Ovary (tissue), 9 donors: Measurements from ENCODE around the gene ALDH1A3. TPM values are rescaled to one million over a fixed set of nuclear protein-coding genes. Genes with fewer than 3 reads are reported as not detected.
A peak's percentile ranks its signal among the peaks of the same experiment; 100 is the strongest.

ENCODE experiments used
- DNase-seq, 5 donors: peaks; one replicate each; pipeline ENCODE4 v3.0.0-alpha.2; 2019 to 2020
- H3K27ac ChIP-seq, 2 donors: fragments of 200-600 bp; one replicate each; pipeline versions ENCODE4 v1.5.1 to v1.8.0; 2019 to 2022
- H3K27me3 ChIP-seq: fragments of 200-600 bp; one replicate; pipeline ENCODE4 v1.8.0; 2022
- H3K36me3 ChIP-seq: fragments of 200-600 bp; sonication (generic); one replicate; pipeline ENCODE4 v1.5.1; 2019
- H3K4me1 ChIP-seq: one replicate; pipeline ENCODE4 v1.8.1; 2013; ENCODE audit warnings: mild to moderate bottlenecking, moderate library complexity; ENCODE audit not compliant: insufficient read depth
- H3K4me3 ChIP-seq: fragments of 200-600 bp; sonication (generic); one replicate; pipeline ENCODE4 v1.5.1; 2017
- H3K9me3 ChIP-seq, 2 donors: fragments of 200-600 bp in 1 of 2; sonication (generic) in 1 of 2; one replicate each; pipeline versions ENCODE4 v1.5.1 to v1.8.1; 2013 to 2019; ENCODE audit warnings: mild to moderate bottlenecking in 1 of 2, moderate library complexity in 1 of 2
- CTCF ChIP-seq, 3 donors: fragments of 450-650 bp in 2 of 3; fragments of 200-600 bp in 1 of 3; IDR thresholded peaks; one replicate each; pipeline versions ENCODE4 v1.5.1 to v1.8.0; 2016 to 2022; ENCODE audit warnings: antibody characterized with exemption in 3 of 3, mild to moderate bottlenecking in 1 of 3
- EP300 ChIP-seq: sonication (generic); formaldehyde crosslinking; IDR thresholded peaks from one replicate; pipeline ENCODE4 v1.6.1; 2017; ENCODE audit warnings: antibody characterized with exemption
- POLR2A ChIP-seq: fragments of 450-650 bp; IDR thresholded peaks from one replicate; pipeline ENCODE4 v1.6.1; 2017; ENCODE audit warnings: antibody characterized with exemption, mild to moderate bottlenecking, moderate library complexity
- WGBS, 3 donors: extraction: QIAGEN DNeasy Blood & Tissue Kit in 1 of 3; methylation state at CpG; one replicate each; pipeline versions ENCODE4 v1.1.5 to v1.1.7; 2013 to 2017; 5-methylcytosine and 5-hydroxymethylcytosine counted together
- intact Hi-C, 4 donors: fragments of 100-400 bp; cut with DNase I; formaldehyde crosslinking; loops; one replicate each; pipeline versions ENCODE4 v1.11.0 to v1.15.1; 2022 to 2023
- polyA plus RNA-seq, 2 donors: library from polyadenylated mRNA; stranded (reverse); fragments of 200-250 nt in 1 of 2; fragments of 350-450 nt in 1 of 2; fragmentation: Illumina TruSeq in 1 of 2; extraction: RNeasy Lipid Tissue Mini Kit (QIAGEN cat#74804) in 1 of 2; gene quantifications; one replicate each; pipeline ENCODE4 v1.2.3, GENCODE V29; 2013 to 2014
- total RNA-seq, 7 donors: library from RNA; depleted of rRNA in 2 of 7; stranded (reverse); fragments of >200 nt in 2 of 7; fragmentation: NEBNext Ultra II Directional in 3 of 7; extraction: Animal tissue kit (Norgen Biotek cat#: 25700) in 3 of 7; gene quantifications; one replicate each; pipeline versions ENCODE4 v1.1.0 to v1.2.4, GENCODE V29; 2016 to 2023
- donor health status: DM: no; HTN: no; CAD: no; lungs with moderate emphysema.
- donor health status: DM: no; HTN: no; CAD: no.
- donor health status: Bipolar disorder and iron deficiency.
- donor health status: DM: yes; HTN: yes; CAD: no.
- donor health status: DM: no; HTN: no; CAD: no.
- donor health status: DM: yes; HTN: yes; CAD: no.

The ALDH1A3 gene
- total and polyA plus RNA-seq, 9 donors, result 2.2 to 73.2 (median 9.9) TPM

DNA sequence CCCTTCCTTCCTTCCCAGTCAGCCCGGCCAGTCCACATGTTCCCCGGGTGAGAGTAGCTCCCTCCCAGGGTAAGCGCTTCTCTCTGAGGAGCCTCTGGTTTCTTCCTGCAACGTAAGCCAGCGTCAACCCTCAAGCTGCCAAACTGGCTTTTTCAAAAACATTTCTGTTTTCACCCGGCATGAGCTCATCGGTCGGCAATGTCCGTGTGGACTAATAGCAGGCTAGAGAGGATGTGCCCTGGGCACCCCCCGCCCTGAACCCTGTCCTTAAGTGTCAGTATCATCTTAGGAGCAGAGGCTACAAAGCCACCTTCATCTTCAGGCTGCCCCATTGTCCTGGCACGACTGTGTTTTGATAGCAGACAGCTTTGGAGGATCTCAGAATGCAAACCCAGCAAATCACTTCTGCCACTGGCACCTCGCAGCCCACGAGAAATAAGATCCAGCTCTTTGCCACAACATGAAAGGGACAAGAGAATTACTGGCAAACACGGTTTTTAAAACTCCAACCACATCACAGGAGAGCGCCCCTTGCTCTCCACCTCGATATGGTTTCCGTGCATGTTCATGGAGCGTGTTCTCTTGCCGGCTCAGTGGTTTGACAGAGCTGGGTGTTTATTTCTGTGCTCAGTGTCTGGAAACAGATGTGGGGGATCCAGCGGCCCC, 9.9 kb downstream of the ALDH1A3 start:
- peak overlapping the region in 1 of 2 donors; percentile 11 for H3K27ac ChIP-seq
- intact Hi-C loops, result no loop called here
- H3K4me1 ChIP-seq, result peaks cover 3% of the 10 kb centered on the region
- no peak for TF ChIP-seq CTCF (IDR thresholded peaks at IDR 0.05)
- no peak for TF ChIP-seq POLR2A
- no peak for TF ChIP-seq EP300
- DNase-seq, result peak; percentile 42 to 72 (median 58)
- no peaks in the 10 kb centered on the region for H3K9me3 ChIP-seq
- no peak overlapping the region for H3K4me3 ChIP-seq
- H3K36me3 ChIP-seq, result no peaks in the 10 kb centered on the region
- 27 to 40% (median 33%) methylated on average over 20 of the region's 20 CpGs for WGBS, 3 donors
- H3K27me3 ChIP-seq, result no peaks in the 10 kb centered on the region

- H3K27ac ChIP-seq, result no peak overlapping the region
Observed at GRCh38 chr15:100890051-100890720, 10.6 kb downstream of the ALDH1A3 start.

DNA sequence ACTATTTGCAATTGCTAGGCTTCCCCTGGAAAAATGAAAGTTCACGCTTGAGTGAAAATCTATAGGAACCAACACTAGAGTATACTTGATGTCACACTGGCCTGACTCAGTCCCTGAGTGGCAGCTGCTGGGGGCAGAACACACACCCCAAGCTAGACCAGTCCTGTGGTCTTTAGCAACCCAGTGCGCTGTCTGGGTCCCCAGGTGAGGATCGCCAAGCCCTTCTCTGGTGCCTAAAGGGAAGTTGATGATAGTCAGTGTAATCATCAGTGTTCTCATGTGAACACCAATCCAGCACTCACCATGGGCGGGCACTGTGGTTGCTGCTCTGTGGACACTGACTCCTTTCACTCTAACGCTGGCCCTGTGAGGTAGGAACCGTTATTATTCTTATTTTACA, 11.2 kb downstream of the ALDH1A3 start:
- DNase-seq, result no peak
- intact Hi-C loops, result no loop called here
- Histone ChIP-seq H3K36me3 (no peaks in the 10 kb centered on the region), H3K9me3 (no peaks in the 10 kb centered on the region), H3K4me1 (peaks cover 3% of the 10 kb centered on the region), H3K27me3 (no peaks in the 10 kb centered on the region), H3K27ac (no peak overlapping the region), H3K4me3 (no peak overlapping the region)
- no peak for TF ChIP-seq EP300
- TF ChIP-seq CTCF (IDR thresholded peaks at IDR 0.05), result no peak
- TF ChIP-seq POLR2A, result no peak
- 92 to 96% (median 94%) methylated on average over 6 of the region's 6 CpGs for WGBS, 3 donors

More at GRCh38 chr15:100890051-100890720, 10.6 kb downstream of the ALDH1A3 start:
- WGBS, 3 donors, result 80 to 90% (median 82%) methylated on average over 10 of the region's 10 CpGs
- no peaks in the 10 kb centered on the region for H3K36me3 ChIP-seq
- TF ChIP-seq POLR2A, result no peak
- no peak for TF ChIP-seq CTCF (IDR thresholded peaks at IDR 0.05)
- TF ChIP-seq EP300, result no peak
- peaks cover 3% of the 10 kb centered on the region for H3K4me1 ChIP-seq
- H3K4me3 ChIP-seq, result no peak overlapping the region
- intact Hi-C loops, result no loop called here
- no peaks in the 10 kb centered on the region for H3K27me3 ChIP-seq
- DNase-seq, result no peak
- H3K9me3 ChIP-seq, result no peaks in the 10 kb centered on the region

DNA sequence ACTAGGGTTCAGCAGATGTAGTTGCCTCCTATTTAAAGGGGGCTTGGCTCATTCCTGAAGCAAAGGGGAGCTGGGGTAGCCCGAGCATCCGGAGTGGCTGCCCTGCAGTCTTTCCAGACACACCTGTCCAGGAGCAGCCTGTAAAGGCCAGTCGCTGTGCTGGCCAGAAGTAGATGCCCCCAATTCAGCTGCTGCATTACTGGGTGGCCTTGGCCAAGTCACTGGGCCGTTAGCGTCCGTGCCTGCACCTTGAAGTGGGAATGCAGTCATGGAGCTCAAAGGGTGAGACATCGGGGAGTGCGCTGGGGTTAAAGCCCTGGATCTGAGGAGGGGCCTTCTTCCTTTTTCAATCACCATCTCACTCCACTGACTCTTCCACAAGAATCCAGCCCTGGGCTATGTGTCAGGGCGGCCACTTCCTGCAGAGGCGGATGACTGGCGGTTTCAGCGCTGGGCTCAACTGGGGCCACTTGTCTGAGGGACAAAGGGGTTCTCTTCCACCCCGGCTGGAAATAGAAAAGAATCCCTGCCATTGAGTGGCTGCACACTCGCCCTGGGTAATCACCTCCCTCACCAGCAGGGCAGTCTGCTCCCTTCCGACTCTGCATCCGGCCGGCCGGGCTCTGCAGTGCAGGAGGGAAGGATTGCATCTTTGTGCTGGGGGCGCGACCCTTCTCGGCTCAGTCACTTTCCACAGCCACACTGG, 11.8 kb downstream of the ALDH1A3 start:
- H3K36me3 ChIP-seq, result no peaks in the 10 kb centered on the region
- DNase-seq, result no peak
- H3K9me3 ChIP-seq, result no peaks in the 10 kb centered on the region
- no peak for TF ChIP-seq CTCF (IDR thresholded peaks at IDR 0.05)
- peaks cover 3% of the 10 kb centered on the region for H3K4me1 ChIP-seq
- intact Hi-C loops, result no loop called here
- H3K27ac ChIP-seq, result no peak overlapping the region
- no peak overlapping the region for H3K4me3 ChIP-seq
- 82 to 84% (median 83%) methylated on average over 21 of the region's 21 CpGs for WGBS, 3 donors
- H3K27me3 ChIP-seq, result no peaks in the 10 kb centered on the region
